ENCODE results near the gene NLRC4. TPM values are rescaled to one million over a fixed set of nuclear protein-coding genes. Genes with fewer than 3 reads are reported as not detected.
"Not testable (repeated sequence)": the region's sequence is repeated elsewhere in the genome, so short reads cannot be mapped to it uniquely, and the experiment has no call there.

The NLRC4 gene
- total RNA-seq, 1 experiment from 2014 or later, result not detected

- no peak for DNase-seq (ENCODE audit: low read depth)
Measured at GRCh38 chr2:32249731-32250236, 14.9 kb downstream of the NLRC4 start.

GRCh38 chr2:32248299-32248698 is 16.4 kb downstream of the NLRC4 start:
- no peak for DNase-seq (ENCODE audit: low read depth)

DNA sequence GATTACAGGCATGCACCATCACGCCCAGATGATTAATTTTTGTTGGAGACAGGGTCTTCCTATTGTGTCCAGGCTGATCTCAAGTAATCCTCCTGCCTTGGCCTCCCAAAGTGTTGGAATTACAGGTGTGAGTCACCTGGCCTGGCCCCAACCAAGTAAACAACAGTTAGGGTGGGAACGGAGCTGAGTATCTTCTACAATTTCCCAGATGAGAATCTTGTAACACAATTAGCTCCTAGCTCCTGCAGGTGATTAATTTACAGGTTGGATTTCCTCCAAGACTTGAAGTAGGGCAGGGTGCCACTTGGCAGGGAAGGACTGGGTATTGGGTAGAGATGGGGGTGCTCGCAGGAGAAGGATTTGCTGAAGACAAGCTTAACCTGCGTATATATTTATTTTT is 17.8 kb downstream of the NLRC4 start:
- no peak for DNase-seq (ENCODE audit: low read depth)

DNA sequence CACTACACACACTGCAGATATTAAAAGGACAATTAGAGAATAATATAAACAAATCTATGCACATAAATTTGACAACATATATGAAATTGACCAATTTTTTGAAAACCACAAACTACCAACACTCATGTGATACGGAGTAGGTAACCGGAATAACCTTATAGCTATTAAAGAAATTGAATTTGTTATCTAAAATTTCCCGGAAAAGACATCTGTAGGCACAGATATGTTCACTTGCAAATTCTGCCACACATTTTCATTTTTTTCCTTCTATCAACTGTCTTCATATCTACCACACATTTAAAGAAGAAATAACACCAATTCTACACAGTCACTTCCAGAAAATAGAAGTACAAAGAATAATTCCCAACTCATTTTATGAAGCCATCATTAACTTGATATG is 22.4 kb downstream of the NLRC4 start:
- DNase-seq (ENCODE audit: low read depth), result no peak

- no peak for DNase-seq (ENCODE audit: low read depth)
Measured at GRCh38 chr2:32237996-32238395, 26.7 kb downstream of the NLRC4 start.

- no peak for DNase-seq (ENCODE audit: low read depth)
Measured at GRCh38 chr2:32237488-32237887, 27.2 kb downstream of the NLRC4 start.

DNA sequence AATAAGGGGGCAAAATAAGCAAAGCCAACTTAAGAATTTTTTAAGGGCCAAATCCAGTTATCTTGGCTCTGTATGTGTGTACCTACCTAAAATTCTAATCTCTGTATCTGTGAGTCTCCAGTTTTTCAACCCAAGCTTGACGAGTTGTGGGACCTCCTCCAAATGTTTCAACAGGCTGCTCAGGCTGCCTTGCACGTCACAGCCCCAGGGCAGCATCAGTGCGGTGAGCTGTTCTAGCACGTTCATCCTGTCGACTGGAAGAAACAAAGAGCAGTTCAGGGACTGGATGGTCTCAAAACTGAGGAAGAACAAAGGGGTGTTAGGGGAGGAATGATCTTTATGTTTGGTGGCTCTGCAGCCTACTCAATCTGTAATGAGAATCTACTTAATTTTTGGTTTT is 29.4 kb downstream of the NLRC4 start:
- DNase-seq (ENCODE audit: low read depth), result no peak

DNA sequence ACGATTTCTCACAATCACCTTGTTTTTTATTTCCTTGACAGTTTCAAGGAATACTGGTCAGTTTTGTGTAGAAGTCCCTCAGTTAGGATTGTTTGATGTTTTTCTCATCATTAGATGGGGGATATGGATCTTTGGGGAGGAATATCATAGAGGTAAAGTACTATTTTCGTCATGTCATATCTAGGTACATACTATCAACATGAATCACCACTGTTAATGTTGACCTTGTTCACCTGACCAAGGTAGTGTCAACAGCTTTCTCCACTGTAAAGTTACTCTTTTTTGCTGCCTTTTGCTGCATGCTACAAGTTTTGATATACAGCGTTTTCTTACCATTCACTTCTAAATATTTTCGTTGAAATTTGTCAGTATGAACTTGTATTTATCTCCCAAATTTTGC is 32.7 kb downstream of the NLRC4 start:
- no peak for DNase-seq (ENCODE audit: low read depth)

GRCh38 chr2:32229635-32230034 is 35.1 kb downstream of the NLRC4 start:
- DNase-seq (ENCODE audit: low read depth), result no peak

GRCh38 chr2:32228181-32228580 is 36.5 kb downstream of the NLRC4 start:
- DNase-seq (ENCODE audit: low read depth), result no peak

DNA sequence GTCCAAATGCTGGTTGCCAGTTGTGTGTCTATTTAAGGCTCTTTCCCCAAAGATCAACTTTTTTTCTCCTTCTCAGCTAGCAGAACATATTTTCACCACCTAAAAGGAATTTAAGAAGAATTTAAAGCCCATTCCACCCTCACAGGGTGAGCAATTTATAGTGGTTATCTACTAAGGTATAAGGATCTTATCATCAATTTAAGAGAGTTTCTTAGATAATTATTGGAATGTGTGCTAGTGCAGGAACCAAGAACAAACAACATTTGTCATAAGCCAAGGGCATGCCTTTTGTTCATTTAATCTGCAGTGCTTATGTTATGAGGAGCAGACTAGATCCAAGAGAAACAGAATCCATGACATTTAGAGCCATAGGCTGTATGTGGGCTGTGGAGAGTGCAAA is 37.2 kb downstream of the NLRC4 start:
- DNase-seq (ENCODE audit: low read depth), result no peak

DNA sequence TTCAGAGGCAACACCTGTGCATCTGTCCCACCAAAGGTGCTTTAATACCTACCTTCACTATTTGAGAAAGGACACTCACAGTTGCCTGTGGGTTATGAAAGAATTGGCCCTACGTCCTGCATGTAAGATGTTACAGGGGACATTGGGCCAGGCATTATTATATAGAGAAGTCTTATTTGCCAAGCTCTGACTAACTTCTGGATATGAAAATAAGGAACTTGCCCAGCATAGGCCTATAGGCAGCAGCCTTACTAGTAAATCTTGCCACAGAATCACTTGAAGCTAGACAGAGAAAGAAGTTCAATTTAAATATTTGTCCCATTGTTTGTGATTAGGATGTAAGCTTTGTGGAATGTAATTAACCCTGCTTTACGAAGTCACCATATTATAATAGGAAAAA is 41.7 kb downstream of the NLRC4 start:
- no peak for DNase-seq (ENCODE audit: low read depth)

DNA sequence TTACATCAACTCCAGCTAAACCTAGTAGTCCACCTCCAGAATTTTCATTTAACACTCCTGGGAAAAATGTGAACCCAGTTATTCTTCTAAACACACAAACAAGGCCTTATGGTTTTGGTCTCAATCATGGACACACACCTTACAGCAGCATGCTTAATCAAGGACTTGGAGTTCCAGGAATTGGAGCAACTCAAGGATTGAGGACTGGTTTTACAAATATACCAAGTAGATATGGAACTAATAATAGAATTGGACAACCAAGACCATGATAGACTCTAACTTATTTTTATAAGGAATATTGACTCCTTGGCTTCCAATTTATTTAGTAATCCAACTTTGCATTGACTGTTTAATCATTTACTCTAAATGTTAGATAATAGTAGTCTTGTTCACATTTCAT is 44.2 kb downstream of the NLRC4 start:
- no peak for DNase-seq (ENCODE audit: low read depth)

GRCh38 chr2:32212295-32212694 is 52.4 kb downstream of the NLRC4 start:
- no peak for DNase-seq (ENCODE audit: low read depth)

DNA sequence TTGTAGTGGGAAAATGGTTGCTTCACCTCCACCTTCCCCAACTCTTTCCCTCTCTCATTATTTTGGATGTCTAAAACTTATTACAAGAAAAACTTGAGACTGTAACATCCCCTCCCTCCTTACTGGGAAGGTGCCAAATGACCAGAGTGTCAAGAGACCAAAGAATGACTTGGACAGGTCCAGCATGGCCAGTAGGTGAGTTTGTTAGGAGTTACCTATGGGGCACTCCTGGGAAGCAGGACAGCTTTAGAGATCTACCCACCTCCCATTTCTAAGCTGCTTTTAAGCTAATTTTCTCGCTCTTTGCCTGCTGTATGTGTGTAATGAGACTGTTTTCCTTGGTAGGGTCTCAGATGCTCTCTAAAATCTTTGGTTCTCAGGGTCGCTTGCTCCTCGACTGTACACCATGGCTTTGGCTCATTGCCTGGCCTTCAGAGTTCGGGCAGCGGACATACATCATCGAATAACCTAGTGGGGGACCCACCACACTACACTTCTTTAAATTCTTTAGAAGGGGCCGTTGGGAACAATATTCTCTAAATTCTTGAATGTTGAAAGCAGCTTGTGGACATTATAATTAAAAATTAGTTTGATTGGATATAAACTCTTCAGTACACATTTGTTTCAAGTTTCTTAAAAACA is 53.8 kb downstream of the NLRC4 start:
- no peak for DNase-seq (ENCODE audit: low read depth)

DNA sequence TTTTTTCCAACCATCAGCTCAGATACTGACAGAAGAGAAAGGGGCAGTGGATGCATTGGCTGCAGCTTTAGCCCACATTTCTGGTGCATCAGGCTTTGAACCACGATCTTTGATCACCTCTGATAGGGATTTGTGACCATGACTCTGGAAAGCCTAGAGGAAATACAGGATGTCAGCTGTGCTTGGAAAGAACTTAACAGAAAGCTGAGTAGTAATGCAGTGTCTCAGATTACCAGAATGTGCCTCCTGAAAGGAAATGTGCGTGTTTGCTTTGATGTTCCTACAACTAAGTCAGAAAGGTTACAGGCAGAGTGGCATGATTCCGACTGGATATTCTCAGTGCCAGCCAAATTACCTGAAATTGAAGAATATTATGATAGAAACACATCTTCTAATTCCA is 61.3 kb downstream of the NLRC4 start:
- not testable (repeated sequence) for DNase-seq (ENCODE audit: low read depth)

- no peak for DNase-seq (ENCODE audit: low read depth)
Measured at GRCh38 chr2:32200814-32201213, 63.9 kb downstream of the NLRC4 start.

GRCh38 chr2:32192418-32192817 is 72.3 kb downstream of the NLRC4 start:
- no peak for DNase-seq (ENCODE audit: low read depth)

DNA sequence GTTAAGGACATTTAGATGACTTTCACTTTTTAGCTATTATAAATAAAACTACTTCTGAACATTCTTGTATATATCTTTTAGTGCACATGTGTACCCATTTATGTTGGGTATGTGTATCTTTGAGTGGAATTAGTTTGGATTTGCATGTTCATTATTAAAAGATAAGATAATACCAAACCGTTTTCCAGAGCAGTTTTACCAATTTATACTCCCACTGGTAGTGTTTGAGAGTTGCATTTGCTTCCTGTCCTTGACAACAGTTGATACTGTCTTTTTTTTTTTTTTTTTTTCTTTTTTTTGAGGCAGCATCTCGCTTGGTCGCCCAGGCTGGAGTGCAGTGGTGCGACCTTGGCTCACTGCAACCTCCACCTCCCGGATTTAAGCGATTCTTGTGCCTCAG is 75.7 kb downstream of the NLRC4 start:
- no peak for DNase-seq (ENCODE audit: low read depth)

- DNase-seq (ENCODE audit: low read depth), result no peak
Measured at GRCh38 chr2:32182667-32183066, 82.0 kb downstream of the NLRC4 start.
